GM19395 (cell line): Measurements from ENCODE around the gene TAGLN3.

Experiments used
- ATAC-seq: cut with Tn5 transposase; IDR thresholded peaks from one replicate; pipeline ENCODE4 v1.9.1; 2021; ENCODE audit warnings: mild to moderate bottlenecking, moderate library complexity; ENCODE audit not compliant: unreplicated experiment

The TAGLN3 gene

DNA sequence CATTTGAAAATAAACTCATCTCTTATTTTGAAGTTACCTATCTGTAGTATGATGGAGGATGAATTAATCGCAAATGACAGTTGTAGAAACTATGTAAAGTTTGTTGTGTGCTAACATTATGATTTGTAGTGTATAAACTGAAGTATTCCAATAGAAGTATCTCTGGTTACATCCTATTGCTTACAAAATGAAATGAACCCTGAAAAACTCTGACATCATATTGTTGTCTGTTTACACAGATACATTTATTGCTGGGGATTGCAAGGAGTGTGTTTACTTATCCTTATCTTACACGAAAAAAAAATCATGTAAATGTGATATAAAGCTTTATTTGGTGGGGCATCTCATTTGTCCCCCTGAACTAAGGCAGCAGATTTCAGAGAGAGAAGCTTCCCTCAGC lies 22.5 kb upstream of the TAGLN3 start:
- no peak for ATAC-seq

DNA sequence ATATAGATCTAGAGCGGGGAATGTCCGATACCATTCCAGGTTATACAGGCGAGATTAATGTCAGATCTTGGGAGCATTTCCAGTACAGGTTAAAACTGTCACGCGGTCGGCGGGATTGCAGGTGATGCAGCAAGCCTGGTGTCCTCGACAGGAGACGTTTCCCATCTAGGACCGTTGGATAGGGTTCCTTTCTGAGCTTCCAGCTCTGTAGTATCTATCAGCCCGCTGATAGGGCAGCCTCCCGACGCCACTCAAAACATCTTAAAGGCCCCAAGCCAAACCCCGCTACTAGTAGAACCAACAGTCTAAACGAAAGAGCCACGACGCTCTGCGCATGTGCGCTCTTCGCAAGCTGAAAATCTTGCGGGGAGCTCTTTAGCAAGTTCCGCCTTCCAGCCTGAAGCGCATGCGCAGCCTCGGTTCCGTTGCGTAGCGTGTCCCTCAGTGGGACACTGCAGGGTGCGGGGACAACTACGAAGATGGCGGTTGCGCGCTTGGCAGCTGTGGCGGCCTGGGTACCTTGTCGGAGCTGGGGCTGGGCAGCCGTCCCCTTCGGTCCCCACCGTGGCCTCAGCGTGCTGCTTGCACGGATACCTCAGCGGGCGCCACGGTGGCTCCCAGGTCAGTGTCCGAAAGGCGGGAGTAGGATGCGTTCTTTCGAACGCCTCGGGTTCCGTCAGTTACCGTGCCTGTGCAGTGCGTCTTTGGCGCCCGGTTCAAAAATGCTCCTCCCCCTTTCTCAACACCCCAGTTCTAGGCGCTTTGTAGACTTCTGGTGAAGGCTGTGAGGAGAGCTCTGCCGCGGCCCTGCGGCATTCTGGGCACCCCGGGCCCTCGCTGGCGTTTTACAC lies 19.9 kb upstream of the TAGLN3 start, which contains the start of gene ABHD10:
ABHD10 (plus strand) TSS at position 444 of the 851 bp plus-strand sequence; CDS start at position 480, 36 bp downstream.
- ATAC-seq, result peak; percentile 96

DNA sequence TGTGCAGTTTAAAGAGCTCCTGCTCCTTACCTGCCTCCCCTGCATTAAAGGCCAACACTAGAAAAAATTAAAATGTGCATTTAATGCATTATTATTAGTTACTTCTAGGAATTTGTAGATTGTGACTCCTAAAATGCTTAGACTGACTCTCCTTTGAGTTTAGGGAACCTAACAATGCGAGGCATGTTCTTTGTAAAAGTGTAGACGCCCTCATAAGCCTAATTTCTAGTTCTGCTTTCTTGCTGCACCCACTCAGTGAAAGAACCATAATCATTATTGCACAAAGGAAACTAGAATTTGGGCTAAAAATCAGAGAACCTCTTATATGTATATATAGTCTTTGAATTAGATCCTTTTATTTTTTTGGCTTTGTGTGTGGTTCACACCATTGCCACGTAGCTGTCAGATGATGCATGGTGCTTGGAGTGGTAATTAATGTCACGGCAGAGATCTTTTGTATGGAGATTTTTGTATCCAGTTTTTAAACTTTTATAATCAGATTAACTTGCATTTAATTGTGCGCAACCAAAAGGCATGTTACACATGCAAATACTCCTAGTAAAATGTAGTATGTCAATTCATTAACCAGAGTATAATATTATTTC lies 19.2 kb upstream of the TAGLN3 start:
- ATAC-seq, result peak; percentile 46

DNA sequence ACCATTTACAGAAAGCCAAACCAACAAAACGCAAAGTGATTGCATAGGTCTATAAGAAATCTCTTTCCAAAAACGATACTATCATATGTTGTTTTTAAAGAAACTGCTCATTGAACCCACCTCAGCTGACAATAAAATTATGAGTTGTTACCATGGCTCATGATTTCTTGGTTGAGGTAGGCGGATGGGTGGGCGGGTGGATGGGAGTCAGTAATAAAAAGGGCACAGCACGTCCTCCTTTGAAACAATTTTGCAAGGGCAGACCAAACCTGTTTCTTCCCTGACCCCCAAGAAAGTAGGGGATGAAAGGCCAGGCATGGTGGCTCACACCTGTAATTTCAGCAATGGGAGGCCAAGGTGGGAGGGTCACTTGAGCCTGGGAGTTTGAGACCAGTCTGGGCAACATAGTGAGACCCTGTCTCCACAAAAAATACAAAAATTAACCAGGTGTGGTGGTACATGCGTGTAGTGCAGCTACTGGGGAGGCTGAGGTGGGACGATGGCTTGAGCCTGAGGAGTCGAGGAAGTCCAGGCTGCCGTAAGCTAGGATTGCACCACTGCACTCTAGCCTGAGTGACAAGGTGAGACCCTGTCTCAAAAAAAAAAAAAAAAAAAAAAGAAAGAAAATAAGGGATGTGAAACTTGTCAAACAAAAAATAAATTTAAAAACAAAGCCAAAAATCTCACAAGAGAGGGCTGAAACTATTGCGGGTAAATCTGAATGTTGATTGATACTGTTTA lies 17.8 kb upstream of the TAGLN3 start:
- no peak for ATAC-seq

DNA sequence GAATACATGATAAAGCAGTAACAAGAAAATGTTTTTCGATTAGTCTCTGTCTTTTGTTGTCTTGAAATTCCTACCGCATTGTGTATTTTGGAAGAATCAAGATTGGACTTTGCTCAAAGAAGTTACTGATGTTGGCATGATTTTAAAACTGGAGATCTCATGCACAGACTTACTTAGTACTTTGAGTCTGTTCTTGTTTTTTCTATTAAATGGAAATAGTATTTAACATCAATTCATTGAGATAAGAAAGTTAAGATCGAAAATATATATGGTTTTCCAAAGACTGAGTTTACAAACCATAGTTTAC lies 17.3 kb upstream of the TAGLN3 start:
- ATAC-seq, result no peak

DNA sequence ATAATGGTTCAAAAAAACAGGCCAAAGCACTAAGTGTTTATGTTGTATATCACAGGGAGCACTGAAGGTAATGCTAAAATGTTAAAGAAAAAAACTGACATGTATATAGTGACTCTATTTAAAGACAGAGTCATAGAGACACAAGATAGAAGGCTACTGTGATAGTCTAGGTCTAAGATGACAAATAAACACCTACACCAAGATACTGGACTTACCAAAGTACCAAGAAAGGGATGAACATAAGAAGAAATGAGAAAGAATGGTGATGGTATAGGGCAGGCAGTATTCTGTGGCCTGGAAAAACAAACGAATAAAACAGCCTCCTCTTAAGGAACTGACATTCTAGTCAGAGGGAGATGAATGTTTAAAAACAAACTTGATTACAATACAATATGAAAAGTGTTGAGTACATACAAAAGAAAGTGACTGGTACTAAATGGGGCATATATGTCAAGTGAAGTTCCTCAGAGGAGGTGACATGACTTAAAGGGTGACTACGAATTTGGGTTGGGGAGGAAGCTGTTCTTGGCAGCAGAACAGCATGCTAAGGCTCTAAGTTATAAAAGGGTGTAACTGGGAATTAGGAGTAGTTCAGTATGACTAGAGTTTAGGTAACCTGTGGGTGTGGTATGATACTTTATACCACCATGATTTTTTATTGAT lies 14.0 kb upstream of the TAGLN3 start:
- no peak for ATAC-seq

DNA sequence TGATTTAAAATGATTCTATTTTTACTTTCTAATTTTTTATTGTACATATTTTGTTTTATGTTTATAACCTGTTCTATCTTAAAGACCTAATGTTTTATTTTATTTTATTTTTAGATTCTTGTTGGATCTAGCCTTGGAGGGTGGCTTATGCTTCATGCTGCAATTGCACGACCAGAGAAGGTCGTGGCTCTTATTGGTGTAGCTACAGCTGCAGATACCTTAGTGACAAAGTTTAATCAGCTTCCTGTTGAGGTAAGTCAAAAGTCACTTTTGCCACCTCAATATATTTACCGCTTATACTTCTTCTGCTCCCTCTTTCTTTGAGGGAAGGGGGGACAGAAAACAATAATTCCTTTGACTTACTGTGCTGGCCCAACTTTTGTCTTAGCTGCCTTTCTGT lies 11.9 kb upstream of the TAGLN3 start:
- ATAC-seq, result no peak

DNA sequence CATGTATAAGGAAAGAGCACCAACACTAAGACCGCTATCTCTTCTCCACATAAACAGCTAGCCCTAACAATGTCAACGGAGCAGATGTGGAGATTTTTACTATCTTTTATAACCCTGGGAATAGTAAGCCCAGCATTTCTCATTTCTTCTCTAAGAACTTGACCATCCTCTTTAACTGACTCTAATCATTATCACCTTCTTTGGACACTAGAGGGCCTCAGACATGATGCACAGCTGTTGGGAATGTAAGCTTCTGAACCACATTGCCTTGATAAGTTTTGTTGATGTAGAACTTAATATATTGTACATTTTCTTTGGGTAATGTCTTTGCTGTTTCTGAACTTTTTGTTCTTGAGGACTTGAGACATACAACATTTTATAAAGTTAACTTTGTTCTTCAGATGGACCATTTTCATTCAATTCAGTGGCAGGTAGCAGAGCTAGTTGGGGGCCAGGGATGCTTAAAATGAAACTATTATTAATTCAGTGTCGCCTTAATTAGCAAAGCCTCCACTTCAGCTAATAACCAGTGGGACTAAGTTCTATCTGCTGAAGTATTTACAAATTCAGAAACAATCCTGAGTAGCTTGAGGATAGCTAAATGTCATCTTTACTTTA lies 9.6 kb upstream of the TAGLN3 start:
- ATAC-seq, result peak; percentile 92

DNA sequence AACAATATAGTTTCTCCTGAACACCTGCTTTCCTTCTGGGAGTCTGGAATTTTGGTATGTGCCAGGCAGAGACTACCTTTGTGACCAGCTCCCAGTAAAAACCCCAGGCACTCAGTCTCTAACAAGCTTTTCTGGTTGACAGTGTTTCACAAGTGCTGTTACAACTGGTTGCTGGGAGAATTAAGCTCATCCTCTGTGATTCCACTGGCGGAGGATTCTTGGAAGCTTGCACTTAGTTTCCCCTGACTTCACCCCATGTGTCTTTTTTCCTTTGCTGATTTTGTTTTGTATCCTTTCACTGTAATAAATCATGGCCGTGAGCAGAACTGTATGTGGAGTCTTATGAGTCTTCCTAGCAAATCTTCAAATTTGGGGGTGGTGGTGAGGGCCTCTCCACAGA lies 5.7 kb upstream of the TAGLN3 start:
- ATAC-seq, result no peak

DNA sequence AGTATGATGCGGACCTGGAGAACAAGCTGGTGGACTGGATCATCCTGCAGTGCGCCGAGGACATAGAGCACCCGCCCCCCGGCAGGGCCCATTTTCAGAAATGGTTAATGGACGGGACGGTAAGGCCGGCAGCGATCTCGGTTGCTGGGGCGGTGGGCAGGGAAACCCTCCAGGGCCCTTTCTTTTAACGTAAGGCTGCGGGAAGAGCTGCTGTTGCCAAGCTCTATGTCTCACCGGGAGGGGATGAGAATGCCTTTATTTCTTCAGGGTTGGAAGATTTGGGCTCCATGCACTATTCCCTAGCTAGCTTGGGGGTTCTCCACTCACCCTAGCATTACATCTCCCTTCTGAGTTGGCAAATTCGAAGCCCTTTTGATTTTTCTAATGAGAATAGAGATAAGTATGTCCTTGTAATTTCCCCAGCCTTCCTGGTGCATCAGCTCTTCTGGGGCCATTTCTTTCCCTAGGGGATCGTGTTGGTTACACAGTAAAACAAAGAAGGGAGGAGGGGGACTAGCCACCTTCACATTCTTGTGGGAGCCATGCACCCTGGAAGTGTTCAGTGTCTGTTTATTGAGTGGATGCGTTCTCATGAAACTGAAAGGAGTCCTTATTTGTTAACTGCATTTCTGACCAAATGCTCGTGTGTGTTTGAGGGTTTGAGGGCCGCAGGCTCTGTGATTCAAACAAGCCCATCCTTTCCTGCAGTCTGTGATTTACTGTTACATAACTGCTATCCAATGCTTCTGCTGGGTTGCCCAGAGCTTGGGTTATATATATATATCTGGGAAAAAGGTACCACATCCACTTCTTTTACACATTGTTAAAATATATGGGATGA lies 982 bp downstream of the TAGLN3 start:
- ATAC-seq, result no peak

DNA sequence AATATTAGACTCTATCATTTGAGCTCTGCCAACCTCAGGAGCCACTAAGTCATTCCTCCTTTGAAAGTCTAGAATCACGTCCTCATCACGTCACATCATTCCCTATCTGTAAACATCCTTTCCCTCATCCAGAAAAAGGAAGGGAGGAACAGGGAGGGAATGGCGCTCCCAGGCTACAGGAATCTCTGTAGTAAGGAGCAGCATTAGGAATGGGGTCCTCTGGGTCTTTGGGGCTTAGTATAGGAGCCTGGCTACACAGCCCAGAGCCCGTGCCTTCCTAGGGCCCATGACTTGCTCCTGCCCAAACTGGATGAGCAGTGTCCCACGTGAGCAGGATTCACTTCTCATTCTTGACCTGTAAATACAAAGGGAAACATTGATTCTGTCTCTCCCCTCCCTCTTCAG lies 1.6 kb downstream of the TAGLN3 start:
- no peak for ATAC-seq

DNA sequence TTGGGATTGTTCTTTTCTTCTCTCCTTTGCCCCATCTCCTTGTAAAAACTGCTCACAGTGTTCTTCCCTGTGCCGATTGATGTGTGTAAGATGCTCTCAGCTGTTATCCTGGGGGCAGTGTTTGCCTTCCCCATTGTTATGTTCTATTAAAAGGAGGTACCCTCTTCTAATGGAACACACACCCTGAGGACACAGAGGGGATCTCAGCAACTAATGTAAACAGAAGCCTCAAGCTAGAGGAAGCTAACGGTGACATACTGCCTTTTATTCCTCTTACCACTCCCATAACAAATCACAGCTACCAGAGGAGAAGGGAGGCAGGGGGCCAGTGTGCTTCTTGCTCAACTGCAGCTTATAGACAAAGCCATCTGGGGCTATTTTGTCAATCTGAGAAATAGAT lies 2.2 kb downstream of the TAGLN3 start:
- ATAC-seq, result no peak

DNA sequence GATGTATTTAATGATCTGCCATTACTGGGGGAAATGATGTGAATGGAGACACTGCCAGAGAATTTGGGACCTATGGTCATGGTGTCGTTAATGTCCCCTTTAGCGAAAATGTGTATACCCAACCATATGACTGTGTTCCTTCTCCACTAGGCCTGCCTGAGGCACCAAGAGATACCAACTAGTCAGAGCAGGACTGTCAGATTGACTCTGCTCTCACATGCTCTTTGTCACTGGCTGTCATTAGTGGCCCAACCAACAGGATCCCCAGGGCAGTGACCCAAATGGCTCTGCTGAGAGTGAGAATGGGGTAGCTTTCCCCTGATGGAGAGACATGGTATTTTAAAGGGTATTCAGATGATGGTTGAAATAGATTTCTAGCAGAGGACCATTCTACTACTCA lies 2.8 kb downstream of the TAGLN3 start:
- ATAC-seq, result no peak

DNA sequence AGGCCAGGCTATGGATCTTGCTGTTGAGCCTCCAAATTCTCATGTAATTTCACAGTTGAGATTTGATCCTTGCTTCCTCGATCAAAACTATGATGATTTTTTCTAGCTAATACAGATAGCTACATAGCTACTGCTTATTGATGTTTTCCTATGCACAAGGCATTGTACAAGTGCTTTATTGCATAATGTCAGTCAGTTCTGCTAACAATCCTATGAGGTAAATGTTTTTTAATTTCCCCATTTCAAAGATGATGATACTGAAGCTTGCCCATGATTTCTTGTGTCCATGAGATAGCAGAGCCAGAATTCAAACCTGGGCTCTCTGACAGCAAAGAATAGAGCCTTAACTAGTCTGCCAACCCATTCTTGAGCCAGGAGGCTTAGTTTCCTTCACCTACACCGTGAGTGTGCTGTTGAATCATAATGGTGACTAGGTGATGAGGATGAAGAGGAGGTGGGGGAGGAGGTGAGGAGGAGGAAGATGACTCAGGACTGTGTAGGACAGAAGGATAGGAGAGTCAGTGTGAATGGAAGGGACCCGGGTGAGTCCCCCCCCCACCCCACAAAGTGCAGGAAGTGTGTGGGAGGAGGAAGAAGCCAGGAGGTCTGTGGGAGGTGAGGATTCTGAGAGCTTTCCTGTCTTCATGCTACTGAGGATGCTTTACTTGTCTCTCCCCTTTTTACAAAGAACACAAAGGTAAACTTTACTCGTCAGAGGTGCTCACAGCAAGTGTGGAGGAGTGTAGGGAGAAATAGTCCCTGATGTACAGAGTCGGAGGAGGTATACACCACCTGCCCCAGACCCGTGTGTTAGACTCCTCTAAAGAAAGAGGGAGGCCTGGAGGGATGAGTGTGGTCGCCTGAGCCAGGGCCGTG lies 3.6 kb downstream of the TAGLN3 start:
- no peak for ATAC-seq

DNA sequence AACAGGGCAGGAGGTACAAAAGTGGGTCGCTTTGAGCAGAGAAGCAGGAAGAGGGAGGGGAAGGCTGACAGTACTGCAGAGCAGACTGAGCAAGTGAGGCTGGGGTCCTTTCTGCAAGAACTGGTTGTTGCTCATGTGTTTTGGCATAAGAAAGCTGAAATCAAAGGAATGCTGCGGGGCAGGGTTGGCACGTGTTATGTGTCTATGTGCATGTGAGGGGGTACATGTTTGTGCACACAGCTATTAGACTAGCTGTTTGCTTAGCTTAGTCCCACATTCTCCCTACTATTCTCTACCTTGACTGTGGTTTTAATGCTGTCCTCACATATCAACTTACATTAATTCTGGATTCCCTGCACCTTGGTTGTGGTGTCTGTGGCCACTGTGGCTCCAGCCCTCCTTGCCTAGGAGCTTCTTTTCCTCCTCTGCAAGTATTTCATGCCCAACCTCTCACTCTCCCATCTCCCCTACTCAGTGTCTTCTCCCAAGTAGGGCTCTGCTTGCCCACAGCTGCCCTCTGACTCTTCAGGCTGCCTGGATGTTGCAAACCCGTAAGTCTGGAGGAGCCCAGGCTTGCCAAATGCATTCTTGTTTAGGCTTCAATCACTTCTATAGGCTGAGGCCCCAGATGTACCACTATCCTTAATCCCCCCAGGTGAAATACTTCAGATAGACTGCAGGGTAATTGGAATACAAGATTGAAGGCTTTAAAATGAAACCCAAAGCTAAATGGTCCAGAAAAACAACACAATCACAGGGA lies 4.8 kb downstream of the TAGLN3 start:
- no peak for ATAC-seq

DNA sequence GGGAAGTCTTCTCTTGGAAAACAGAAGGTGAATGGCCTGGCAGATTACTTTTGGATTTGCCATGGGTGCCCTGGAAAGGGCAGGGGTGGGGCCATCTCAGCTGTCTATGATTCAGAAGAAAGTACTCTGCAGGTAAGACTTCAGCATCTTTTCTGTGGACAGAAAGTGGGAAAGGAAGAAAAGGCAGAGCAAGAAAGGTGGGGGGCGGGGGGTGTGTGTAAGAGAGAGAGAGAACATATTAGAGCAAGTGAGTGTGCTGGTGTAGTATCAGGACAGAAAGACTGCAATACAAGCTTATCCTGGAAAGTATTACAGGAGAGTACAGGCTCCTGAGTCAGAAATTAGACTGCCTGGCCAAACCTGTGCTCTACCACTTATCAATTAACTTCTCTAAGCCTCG lies 5.5 kb downstream of the TAGLN3 start:
- ATAC-seq, result no peak

DNA sequence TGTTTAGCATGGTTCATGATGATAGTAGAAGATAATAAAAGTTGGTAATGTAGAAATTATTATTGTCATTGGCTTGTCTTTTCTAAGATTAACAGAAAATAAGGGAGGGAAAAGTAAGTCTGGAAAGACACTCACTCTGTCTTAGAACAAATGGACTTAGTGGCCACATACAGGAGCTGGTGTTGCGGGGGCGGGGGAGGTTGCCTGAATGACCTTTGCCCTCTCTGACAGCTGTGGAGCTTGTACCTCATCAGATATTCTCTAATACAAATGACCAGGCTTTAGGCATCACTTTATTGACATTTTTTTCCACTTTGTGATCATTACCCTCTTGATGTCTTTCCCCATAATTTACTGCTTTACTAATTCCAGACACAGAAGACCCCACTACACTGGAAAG lies 5.9 kb downstream of the TAGLN3 start:
- ATAC-seq, result no peak

DNA sequence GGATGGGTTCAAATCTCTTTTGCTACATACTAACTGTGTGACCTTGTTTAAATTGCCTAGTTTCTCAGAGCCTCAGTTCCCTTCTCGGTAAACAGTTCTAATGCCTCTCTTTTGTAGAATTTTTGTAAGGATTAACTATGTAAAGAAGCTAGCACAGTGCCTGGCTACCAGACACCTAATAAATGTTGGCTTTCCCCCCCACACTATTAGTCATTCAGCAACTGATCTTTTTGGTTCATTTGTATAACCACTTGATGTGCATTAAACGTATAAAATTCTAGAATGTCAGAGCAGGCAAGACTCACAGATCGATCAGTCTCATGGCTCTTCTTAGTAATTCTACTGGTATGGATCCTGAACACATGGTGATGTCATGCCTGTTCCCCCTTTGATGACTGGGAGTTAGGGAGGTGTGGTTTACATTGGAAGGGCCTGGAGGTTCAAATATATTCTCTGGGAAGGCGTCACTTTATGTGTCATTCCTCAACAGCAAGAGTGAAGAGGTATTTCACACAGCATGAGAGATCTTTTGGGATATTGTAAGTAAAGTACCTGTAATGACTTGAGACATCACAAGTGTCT lies 6.5 kb downstream of the TAGLN3 start:
- no peak for ATAC-seq
